ENCODE results near the gene STARD5.

The STARD5 gene

GRCh38 chr15:81282911-81283310 is 41.0 kb downstream of the STARD5 start:
- Histone ChIP-seq H3K9me3 (ENCODE audit: insufficient read depth, low read length, severe bottlenecking) (peaks cover 4% of the 10 kb centered on the region), H3K4me3 (ENCODE audit: low read depth in 1 of 2, low read length in 2 of 2) (no peak overlapping the region), H3K79me2 (ENCODE audit: insufficient read depth, low read length) (no peaks in the 10 kb centered on the region), H3K27me3 (ENCODE audit: insufficient read depth, low read length, poor library complexity) (no peaks in the 10 kb centered on the region), H3K36me3 (ENCODE audit: insufficient read depth, low read length) (no peaks in the 10 kb centered on the region), H2AFZ (ENCODE audit: low read depth, low read length) (no peak overlapping the region), H3K4me1 (ENCODE audit: insufficient read depth, low read length) (peaks cover 13% of the 10 kb centered on the region), H4K20me1 (ENCODE audit: insufficient read depth, low read length) (no peaks in the 10 kb centered on the region), H3K9ac (ENCODE audit: low read depth, low read length) (no peak overlapping the region), H3K27ac (ENCODE audit: low read length) (no peak overlapping the region), H3K4me2 (ENCODE audit: insufficient read depth, low read length) (no peak overlapping the region)
- TF ChIP-seq, protein P1, sequence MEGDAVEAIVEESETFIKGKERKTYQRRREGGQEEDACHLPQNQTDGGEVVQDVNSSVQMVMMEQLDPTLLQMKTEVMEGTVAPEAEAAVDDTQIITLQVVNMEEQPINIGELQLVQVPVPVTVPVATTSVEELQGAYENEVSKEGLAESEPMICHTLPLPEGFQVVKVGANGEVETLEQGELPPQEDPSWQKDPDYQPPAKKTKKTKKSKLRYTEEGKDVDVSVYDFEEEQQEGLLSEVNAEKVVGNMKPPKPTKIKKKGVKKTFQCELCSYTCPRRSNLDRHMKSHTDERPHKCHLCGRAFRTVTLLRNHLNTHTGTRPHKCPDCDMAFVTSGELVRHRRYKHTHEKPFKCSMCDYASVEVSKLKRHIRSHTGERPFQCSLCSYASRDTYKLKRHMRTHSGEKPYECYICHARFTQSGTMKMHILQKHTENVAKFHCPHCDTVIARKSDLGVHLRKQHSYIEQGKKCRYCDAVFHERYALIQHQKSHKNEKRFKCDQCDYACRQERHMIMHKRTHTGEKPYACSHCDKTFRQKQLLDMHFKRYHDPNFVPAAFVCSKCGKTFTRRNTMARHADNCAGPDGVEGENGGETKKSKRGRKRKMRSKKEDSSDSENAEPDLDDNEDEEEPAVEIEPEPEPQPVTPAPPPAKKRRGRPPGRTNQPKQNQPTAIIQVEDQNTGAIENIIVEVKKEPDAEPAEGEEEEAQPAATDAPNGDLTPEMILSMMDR (IDR thresholded peaks at IDR 0.05; ENCODE audit: borderline replicate concordance, extremely low read depth, low read length, poor library complexity, severe bottlenecking) = no peak
- TF ChIP-seq EZH2 (IDR thresholded peaks at IDR 0.05; ENCODE audit: borderline replicate concordance, low read depth, low read length, severe bottlenecking) = no peak
- DNase-seq (no peak), ATAC-seq (ENCODE audit: insufficient read depth, low read depth) (no peak)

GRCh38 chr15:81282606-81282895 is 41.4 kb downstream of the STARD5 start:
- Histone ChIP-seq H3K9ac (ENCODE audit: low read depth, low read length) (no peak overlapping the region), H3K79me2 (ENCODE audit: insufficient read depth, low read length) (no peaks in the 10 kb centered on the region), H3K27ac (ENCODE audit: low read length) (no peak overlapping the region), H2AFZ (ENCODE audit: low read depth, low read length) (no peak overlapping the region), H4K20me1 (ENCODE audit: insufficient read depth, low read length) (no peaks in the 10 kb centered on the region), H3K9me3 (ENCODE audit: insufficient read depth, low read length, severe bottlenecking) (peaks cover 5% of the 10 kb centered on the region), H3K4me1 (ENCODE audit: insufficient read depth, low read length) (peaks cover 13% of the 10 kb centered on the region), H3K4me2 (ENCODE audit: insufficient read depth, low read length) (no peak overlapping the region), H3K4me3 (ENCODE audit: low read depth in 1 of 2, low read length in 2 of 2) (no peak overlapping the region), H3K36me3 (ENCODE audit: insufficient read depth, low read length) (no peaks in the 10 kb centered on the region), H3K27me3 (ENCODE audit: insufficient read depth, low read length, poor library complexity) (no peaks in the 10 kb centered on the region)
- DNase-seq = no peak
- no peak for ATAC-seq (ENCODE audit: insufficient read depth, low read depth)
- TF ChIP-seq, protein P1 (IDR thresholded peaks at IDR 0.05; ENCODE audit: borderline replicate concordance, extremely low read depth, low read length, poor library complexity, severe bottlenecking) = no peak
- TF ChIP-seq EZH2 (IDR thresholded peaks at IDR 0.05; ENCODE audit: borderline replicate concordance, low read depth, low read length, severe bottlenecking) = no peak

GRCh38 chr15:81281766-81282605 is 42.0 kb downstream of the STARD5 start:
- Histone ChIP-seq H4K20me1 (ENCODE audit: insufficient read depth, low read length) (no peaks in the 10 kb centered on the region), H3K4me3 (ENCODE audit: low read depth in 1 of 2, low read length in 2 of 2) (no peak overlapping the region), H3K9ac (ENCODE audit: low read depth, low read length) (no peak overlapping the region), H3K27me3 (ENCODE audit: insufficient read depth, low read length, poor library complexity) (no peaks in the 10 kb centered on the region), H3K79me2 (ENCODE audit: insufficient read depth, low read length) (no peaks in the 10 kb centered on the region), H3K27ac (ENCODE audit: low read length) (no peak overlapping the region), H3K36me3 (ENCODE audit: insufficient read depth, low read length) (no peaks in the 10 kb centered on the region), H2AFZ (ENCODE audit: low read depth, low read length) (no peak overlapping the region), H3K9me3 (ENCODE audit: insufficient read depth, low read length, severe bottlenecking) (peaks cover 11% of the 10 kb centered on the region), H3K4me1 (ENCODE audit: insufficient read depth, low read length) (peaks cover 11% of the 10 kb centered on the region), H3K4me2 (ENCODE audit: insufficient read depth, low read length) (no peak overlapping the region)
- TF ChIP-seq, protein P1 (IDR thresholded peaks at IDR 0.05; ENCODE audit: borderline replicate concordance, extremely low read depth, low read length, poor library complexity, severe bottlenecking) = no peak
- TF ChIP-seq EZH2 (IDR thresholded peaks at IDR 0.05; ENCODE audit: borderline replicate concordance, low read depth, low read length, severe bottlenecking) = no peak
- DNase-seq (no peak), ATAC-seq (ENCODE audit: insufficient read depth, low read depth) (no peak)

Data from DND-41 (cell line).